ENCODE results near the gene CPM. TPM values are rescaled to one million over a fixed set of nuclear protein-coding genes. Genes with fewer than 3 reads are reported as not detected.
A peak's percentile ranks its signal among the peaks of the same experiment; 100 is the strongest.
"Not testable (repeated sequence)": the region's sequence is repeated elsewhere in the genome, so short reads cannot be mapped to it uniquely, and the experiment has no call there.

Gene CPM
- polyA plus RNA-seq, 4 donors, result 0.45 to 11.6 (median 4.5) TPM

- no peak for FAIRE-seq
- no peaks in the 10 kb centered on the region for H3K27me3 ChIP-seq (ENCODE audit: control insufficient read depth in 3 of 3, insufficient read depth in 3 of 3, low read length in 3 of 3)
- peaks cover 0 to 3% (median 0%) of the 10 kb centered on the region in 3 donors for H3K4me1 ChIP-seq (ENCODE audit: control insufficient read depth in 3 of 3, insufficient read depth in 2 of 3, low read depth in 1 of 3, low read length in 2 of 3)
- no peak for DNase-seq
- WGBS, 3 donors, result 96 to 98% (median 97%) methylated on average over 8 of the region's 8 CpGs
- H3K9me3 ChIP-seq (ENCODE audit: control insufficient read depth in 2 of 2, insufficient read depth in 1 of 2, low read depth in 1 of 2, low read length in 1 of 2), result no peaks in the 10 kb centered on the region
- H3K27ac ChIP-seq (ENCODE audit: low read depth in 1 of 3, low read length in 2 of 3), result no peak overlapping the region
- H3K36me3 ChIP-seq (ENCODE audit: control insufficient read depth in 3 of 3, insufficient read depth in 2 of 3, low read depth in 1 of 3, low read length in 3 of 3), result peaks cover 3 to 37% (median 7%) of the 10 kb centered on the region in 3 donors
- H3K4me3 ChIP-seq (ENCODE audit: low read depth in 1 of 3, low read length in 3 of 3), result no peak overlapping the region
Observed at GRCh38 chr12:68815928-68816800, 116.8 kb downstream of the CPM start.

- Histone ChIP-seq H3K4me3 (ENCODE audit: low read depth in 1 of 3, low read length in 3 of 3) (no peak overlapping the region), H3K27me3 (ENCODE audit: control insufficient read depth in 3 of 3, insufficient read depth in 3 of 3, low read length in 3 of 3) (no peaks in the 10 kb centered on the region), H3K27ac (ENCODE audit: low read depth in 1 of 3, low read length in 2 of 3) (no peak overlapping the region), H3K9me3 (ENCODE audit: control insufficient read depth in 2 of 2, insufficient read depth in 1 of 2, low read depth in 1 of 2, low read length in 1 of 2) (no peaks in the 10 kb centered on the region), H3K36me3 (ENCODE audit: control insufficient read depth in 3 of 3, insufficient read depth in 2 of 3, low read depth in 1 of 3, low read length in 3 of 3) (peaks cover 3 to 41% (median 7%) of the 10 kb centered on the region in 3 donors), H3K4me1 (ENCODE audit: control insufficient read depth in 3 of 3, insufficient read depth in 2 of 3, low read depth in 1 of 3, low read length in 2 of 3) (peaks cover 0 to 3% (median 0%) of the 10 kb centered on the region in 3 donors)
- DNase-seq, result no peak
- 77 to 86% (median 83%) methylated on average over 5 of the region's 5 CpGs for WGBS, 3 donors
- no peak for FAIRE-seq
Observed at GRCh38 chr12:68815232-68815927, 117.6 kb downstream of the CPM start.

- no peak for FAIRE-seq
- H3K36me3 ChIP-seq (ENCODE audit: control insufficient read depth in 3 of 3, insufficient read depth in 2 of 3, low read depth in 1 of 3, low read length in 3 of 3), result peaks cover 3 to 47% (median 4%) of the 10 kb centered on the region in 3 donors
Observed at GRCh38 chr12:68814490-68815231, 118.3 kb downstream of the CPM start.

GRCh38 chr12:68813242-68813593, 119.8 kb downstream of the CPM start:
- FAIRE-seq, result no peak
- Histone ChIP-seq H3K36me3 (ENCODE audit: control insufficient read depth in 3 of 3, insufficient read depth in 2 of 3, low read depth in 1 of 3, low read length in 3 of 3) (peaks cover 0 to 39% (median 3%) of the 10 kb centered on the region in 3 donors), H3K9me3 (ENCODE audit: control insufficient read depth in 2 of 2, insufficient read depth in 1 of 2, low read depth in 1 of 2, low read length in 1 of 2) (no peaks in the 10 kb centered on the region), H3K4me3 (ENCODE audit: low read depth in 1 of 3, low read length in 3 of 3) (no peak overlapping the region), H3K27me3 (ENCODE audit: control insufficient read depth in 3 of 3, insufficient read depth in 3 of 3, low read length in 3 of 3) (no peaks in the 10 kb centered on the region), H3K27ac (ENCODE audit: low read depth in 1 of 3, low read length in 2 of 3) (no peak overlapping the region), H3K4me1 (ENCODE audit: control insufficient read depth in 3 of 3, insufficient read depth in 2 of 3, low read depth in 1 of 3, low read length in 2 of 3) (peaks cover 0 to 3% (median 0%) of the 10 kb centered on the region in 3 donors)
- no peak for DNase-seq
- WGBS, 3 donors, result 16 to 55% (median 35%) methylated on average over 2 of the region's 2 CpGs

More at GRCh38 chr12:68814490-68815231, 118.3 kb downstream of the CPM start:
- DNase-seq, result no peak
- Histone ChIP-seq H3K27ac (ENCODE audit: low read depth in 1 of 3, low read length in 2 of 3) (no peak overlapping the region), H3K4me3 (ENCODE audit: low read depth in 1 of 3, low read length in 3 of 3) (no peak overlapping the region), H3K4me1 (ENCODE audit: control insufficient read depth in 3 of 3, insufficient read depth in 2 of 3, low read depth in 1 of 3, low read length in 2 of 3) (peaks cover 0 to 3% (median 0%) of the 10 kb centered on the region in 3 donors), H3K9me3 (ENCODE audit: control insufficient read depth in 2 of 2, insufficient read depth in 1 of 2, low read depth in 1 of 2, low read length in 1 of 2) (no peaks in the 10 kb centered on the region), H3K27me3 (ENCODE audit: control insufficient read depth in 3 of 3, insufficient read depth in 3 of 3, low read length in 3 of 3) (no peaks in the 10 kb centered on the region)
- WGBS, 3 donors, result 82 to 93% (median 88%) methylated on average over 3 of the region's 3 CpGs

GRCh38 chr12:68812553-68813241, 120.3 kb downstream of the CPM start:
- 59 to 87% (median 70%) methylated on average over 1 of the region's 1 CpG for WGBS, 3 donors
- Histone ChIP-seq H3K27ac (ENCODE audit: low read depth in 1 of 3, low read length in 2 of 3) (no peak overlapping the region), H3K9me3 (ENCODE audit: control insufficient read depth in 2 of 2, insufficient read depth in 1 of 2, low read depth in 1 of 2, low read length in 1 of 2) (no peaks in the 10 kb centered on the region), H3K27me3 (ENCODE audit: control insufficient read depth in 3 of 3, insufficient read depth in 3 of 3, low read length in 3 of 3) (no peaks in the 10 kb centered on the region), H3K4me1 (ENCODE audit: control insufficient read depth in 3 of 3, insufficient read depth in 2 of 3, low read depth in 1 of 3, low read length in 2 of 3) (peaks cover 0 to 3% (median 0%) of the 10 kb centered on the region in 3 donors), H3K4me3 (ENCODE audit: low read depth in 1 of 3, low read length in 3 of 3) (no peak overlapping the region), H3K36me3 (ENCODE audit: control insufficient read depth in 3 of 3, insufficient read depth in 2 of 3, low read depth in 1 of 3, low read length in 3 of 3) (peaks cover 0 to 37% (median 3%) of the 10 kb centered on the region in 3 donors)
- peak; percentile 22 to 29 for DNase-seq
- FAIRE-seq, result no peak

- H3K4me3 ChIP-seq (ENCODE audit: low read depth in 1 of 3, low read length in 3 of 3); H3K4me1 ChIP-seq (ENCODE audit: control insufficient read depth in 3 of 3, insufficient read depth in 2 of 3, low read depth in 1 of 3, low read length in 2 of 3); H3K27me3 ChIP-seq (ENCODE audit: control insufficient read depth in 3 of 3, insufficient read depth in 3 of 3, low read length in 3 of 3); FAIRE-seq; DNase-seq; H3K27ac ChIP-seq (ENCODE audit: low read depth in 1 of 3, low read length in 2 of 3); H3K9me3 ChIP-seq (ENCODE audit: control insufficient read depth in 2 of 2, insufficient read depth in 1 of 2, low read depth in 1 of 2, low read length in 1 of 2): not testable (repeated sequence)
- WGBS, 3 donors, result 85 to 89% (median 87%) methylated on average over 6 of the region's 6 CpGs
- peaks cover 0 to 31% (median 3%) of the 10 kb centered on the region in 3 donors for H3K36me3 ChIP-seq (ENCODE audit: control insufficient read depth in 3 of 3, insufficient read depth in 2 of 3, low read depth in 1 of 3, low read length in 3 of 3)
Observed at GRCh38 chr12:68811573-68811972, 121.4 kb downstream of the CPM start.

GRCh38 chr12:68810027-68810389, 123.0 kb downstream of the CPM start:
- H3K4me1 ChIP-seq (ENCODE audit: control insufficient read depth in 3 of 3, insufficient read depth in 2 of 3, low read depth in 1 of 3, low read length in 2 of 3); FAIRE-seq: not testable (repeated sequence)
- WGBS, 3 donors, result 95 to 99% (median 96%) methylated on average over 13 of the region's 13 CpGs

More at GRCh38 chr12:68810027-68810389, 123.0 kb downstream of the CPM start:
- H3K4me3 ChIP-seq (ENCODE audit: low read depth in 1 of 3, low read length in 3 of 3); H3K27ac ChIP-seq (ENCODE audit: low read depth in 1 of 3, low read length in 2 of 3); DNase-seq; H3K9me3 ChIP-seq (ENCODE audit: control insufficient read depth in 2 of 2, insufficient read depth in 1 of 2, low read depth in 1 of 2, low read length in 1 of 2); H3K27me3 ChIP-seq (ENCODE audit: control insufficient read depth in 3 of 3, insufficient read depth in 3 of 3, low read length in 3 of 3): not testable (repeated sequence)
- peaks cover 0 to 23% (median 3%) of the 10 kb centered on the region in 3 donors for H3K36me3 ChIP-seq (ENCODE audit: control insufficient read depth in 3 of 3, insufficient read depth in 2 of 3, low read depth in 1 of 3, low read length in 3 of 3)

Data from small intestine (tissue), 7 donors.